Non-pigmented ciliary epithelial cell (primary cell): Measurements from ENCODE around the gene FLYWCH1.
"Not testable (repeated sequence)": the region's sequence is repeated elsewhere in the genome, so short reads cannot be mapped to it uniquely, and the experiment has no call there.

Experiments used
- DNase-seq: peaks from one replicate; pipeline ENCODE4 v3.0.0-alpha.2; 2010; ENCODE audit warnings: low read depth

Gene FLYWCH1

DNA sequence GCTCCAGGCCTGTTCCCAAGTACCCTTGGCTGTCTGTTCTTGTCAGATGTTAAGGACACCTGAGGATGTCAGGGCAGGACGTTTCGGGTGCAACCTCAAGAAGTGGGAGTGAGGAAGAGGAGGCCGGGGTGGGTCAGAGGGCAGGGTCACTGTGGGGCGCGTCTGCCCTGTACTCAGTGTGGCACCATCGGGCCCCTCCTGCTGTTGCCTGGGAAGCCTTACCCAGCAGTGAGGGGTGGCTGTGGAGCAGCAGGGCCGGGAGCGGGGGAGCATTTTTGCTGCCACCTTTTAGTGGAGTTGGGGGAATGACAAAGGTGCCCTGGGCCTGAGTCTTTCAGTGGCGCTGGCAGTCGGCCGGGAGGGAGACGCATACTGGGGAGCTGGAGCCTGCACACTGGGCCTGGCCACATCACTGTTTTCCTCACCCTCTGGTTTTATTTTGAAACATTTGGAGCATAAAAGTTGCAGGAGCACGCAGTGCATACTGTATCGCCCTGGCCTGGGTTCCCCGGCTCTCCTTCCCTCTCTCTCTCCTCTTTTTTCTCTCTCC is 11.1 kb upstream of the FLYWCH1 start:
- DNase-seq: no peak

DNA sequence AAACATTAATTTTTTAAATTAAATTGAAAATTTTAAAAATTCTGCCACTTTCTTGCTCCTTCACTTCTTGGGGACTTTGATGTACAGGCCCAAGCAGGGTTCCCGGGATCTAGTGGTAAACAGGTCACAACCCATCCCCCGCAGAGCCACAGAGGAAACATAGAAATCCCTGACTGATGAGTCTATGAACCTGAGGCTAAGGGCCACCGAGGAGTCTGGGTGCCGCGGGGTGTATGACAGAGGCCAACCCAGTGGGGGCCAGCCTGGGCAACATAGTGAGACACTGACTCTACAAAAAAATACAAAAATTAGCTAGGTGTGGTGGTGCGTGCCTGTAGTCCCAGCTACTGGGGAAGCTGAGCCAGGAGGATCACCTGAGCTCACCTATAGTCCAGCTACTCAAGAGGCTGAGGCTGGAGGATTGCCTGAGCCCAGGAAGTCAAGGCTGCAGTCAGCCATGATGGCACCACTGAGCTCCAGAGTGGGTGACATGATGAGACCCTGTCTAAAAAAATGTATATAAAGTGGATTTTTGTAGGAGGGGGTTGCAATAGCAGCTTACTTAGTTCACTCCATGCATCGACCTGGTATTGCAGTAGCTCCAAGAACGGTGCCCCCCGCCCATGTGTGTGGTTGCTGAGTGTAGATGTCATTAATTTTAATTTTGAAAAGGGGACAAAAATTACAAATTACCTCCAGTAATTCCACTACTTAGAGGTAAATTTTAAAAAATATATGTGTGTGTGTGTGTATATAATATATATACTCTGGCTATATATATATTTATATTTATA is 9.2 kb upstream of the FLYWCH1 start:
- DNase-seq: no peak

DNA sequence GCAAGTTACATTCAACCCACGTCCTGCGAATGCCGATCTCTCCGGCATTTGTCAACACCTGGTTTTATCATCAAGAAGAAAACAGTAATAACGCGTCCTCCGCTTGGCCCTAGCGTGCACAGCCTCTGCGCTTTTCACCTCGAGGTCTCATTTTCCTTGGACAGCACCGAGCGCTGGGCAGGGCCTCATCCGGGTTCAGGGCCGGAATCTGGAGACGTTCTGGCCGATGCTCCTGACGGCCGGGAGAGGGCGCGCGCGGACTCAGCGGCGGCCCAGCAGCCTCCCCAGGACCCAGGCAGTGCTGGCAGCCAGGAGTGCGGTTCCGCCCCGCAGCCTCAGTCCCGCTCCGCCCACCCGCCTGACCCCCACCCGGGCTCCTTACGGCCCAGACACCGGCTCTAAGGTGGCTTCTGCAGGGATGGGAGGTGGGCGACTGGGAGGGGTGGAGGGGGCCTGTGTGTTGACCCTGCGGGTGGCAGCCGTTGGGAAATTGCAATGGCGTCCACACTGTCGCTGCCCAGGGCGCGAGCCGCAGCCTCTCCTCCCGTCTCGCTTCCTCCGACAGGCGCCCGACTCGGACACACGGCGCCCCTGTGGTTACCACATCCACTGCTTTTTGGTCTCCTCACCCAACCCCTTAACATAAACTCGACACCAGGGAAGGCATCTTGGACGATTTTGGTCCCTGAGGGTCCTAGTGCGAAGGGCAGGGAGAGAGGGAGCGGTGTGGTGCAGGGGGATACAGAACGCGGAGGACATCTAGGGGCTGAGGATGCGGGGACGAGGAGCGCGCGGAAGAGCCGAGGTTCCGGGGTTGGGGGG is 7.4 kb upstream of the FLYWCH1 start:
- no peak for DNase-seq

DNA sequence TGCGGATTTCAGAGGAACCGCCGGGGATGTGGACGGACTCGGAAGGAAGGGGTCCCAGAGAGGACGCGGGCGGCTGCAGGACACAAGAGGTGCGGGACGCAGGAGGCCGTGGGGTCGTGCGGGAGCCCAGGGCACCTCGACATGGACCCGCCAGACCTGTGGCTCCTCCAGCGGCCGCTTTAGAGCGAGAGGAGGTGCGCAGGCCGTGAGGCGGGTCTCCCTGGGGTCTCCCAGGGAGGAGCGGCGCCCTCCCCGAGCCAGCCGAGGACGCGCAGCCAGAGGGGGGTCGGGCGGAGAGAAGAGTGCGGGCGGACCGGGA is 6.8 kb upstream of the FLYWCH1 start:
- DNase-seq: no peak

DNA sequence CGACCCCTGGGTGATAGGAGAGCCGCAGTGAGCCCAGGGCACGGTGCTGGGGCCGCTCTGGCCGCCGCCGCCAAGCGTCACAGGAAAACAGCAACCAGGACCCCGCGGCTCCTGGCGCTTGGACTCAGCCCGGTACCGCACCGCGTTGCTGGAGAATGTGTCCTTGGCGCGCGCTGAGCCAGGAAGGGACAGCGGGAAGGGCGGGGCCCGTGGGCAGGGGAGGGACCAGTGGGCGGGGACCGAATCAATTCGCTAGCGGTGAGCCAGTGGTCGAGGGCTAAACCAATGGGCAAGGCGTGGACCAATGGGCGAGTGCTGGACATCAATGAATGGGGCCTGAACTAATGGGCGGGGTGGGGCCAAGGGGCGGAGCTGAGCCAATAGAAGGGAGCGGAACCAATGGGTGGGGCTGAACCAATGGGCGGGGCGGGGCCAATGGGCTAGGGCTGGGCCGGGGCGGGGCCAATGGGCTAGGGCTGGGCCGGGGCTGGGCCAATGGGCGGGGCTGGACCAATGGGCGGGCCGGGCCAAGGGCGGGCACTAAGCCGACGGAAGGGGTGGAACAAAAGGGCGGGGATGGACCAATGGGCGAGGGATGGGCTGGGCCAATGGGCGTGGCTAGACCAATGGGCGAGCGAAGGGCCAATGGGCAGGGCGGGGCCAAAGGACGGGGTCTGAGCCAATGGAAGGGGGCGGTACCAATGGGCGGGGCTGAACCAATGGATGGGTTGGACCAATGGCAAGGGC is 6.3 kb upstream of the FLYWCH1 start:
- peak; percentile 98 for DNase-seq

DNA sequence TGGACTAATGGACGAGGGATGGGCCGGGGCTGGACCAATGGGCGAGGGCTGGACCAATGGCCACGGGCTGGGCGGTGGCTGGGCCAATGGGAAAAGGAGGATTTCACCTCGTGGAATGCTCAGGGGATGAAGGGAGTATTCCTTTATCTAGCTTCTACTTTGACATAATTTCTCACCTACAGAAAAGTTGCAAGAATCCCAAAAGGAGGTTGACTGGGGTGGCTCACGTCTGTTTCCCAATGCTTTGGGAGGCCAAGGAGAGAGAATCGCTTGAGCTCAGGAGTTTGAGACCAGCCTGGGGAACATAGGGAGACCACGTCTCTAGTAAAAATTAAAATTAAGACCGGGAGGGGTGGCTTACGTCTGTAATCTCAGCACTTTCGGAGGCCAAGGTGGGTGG is 5.7 kb upstream of the FLYWCH1 start:
- DNase-seq: no peak

DNA sequence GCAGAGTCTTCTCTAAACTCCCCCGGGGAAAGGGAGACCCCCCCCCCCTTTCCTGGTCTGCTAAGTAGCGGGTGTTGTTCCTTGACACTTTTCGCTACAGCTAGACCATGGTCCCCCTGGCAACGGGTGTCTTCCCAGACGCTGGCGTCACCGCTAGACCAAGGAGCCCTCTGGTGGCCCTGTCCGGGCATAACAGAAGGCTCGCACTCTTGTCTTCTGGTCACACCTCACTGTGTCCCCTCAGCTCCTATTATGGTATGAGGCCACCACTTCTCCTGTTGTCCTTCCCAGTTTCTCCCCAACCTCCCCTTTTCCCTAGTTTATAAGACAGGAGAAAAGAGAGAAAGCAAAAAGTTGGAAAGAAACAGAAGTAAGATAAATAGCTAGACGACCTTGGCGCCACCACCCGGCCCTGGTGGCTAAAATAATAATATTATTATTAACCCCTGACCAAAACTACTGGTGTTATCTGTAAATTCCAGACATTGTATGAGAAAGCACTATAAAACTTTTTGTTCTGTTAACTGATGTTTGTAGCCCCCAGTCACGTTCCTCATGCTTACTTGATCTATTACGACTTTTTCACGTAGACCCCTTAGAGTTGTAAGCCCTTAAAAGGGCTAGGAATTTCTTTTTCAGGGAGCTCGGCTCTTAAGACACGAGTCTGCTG is 4.5 kb upstream of the FLYWCH1 start:
- DNase-seq: not testable (repeated sequence)

DNA sequence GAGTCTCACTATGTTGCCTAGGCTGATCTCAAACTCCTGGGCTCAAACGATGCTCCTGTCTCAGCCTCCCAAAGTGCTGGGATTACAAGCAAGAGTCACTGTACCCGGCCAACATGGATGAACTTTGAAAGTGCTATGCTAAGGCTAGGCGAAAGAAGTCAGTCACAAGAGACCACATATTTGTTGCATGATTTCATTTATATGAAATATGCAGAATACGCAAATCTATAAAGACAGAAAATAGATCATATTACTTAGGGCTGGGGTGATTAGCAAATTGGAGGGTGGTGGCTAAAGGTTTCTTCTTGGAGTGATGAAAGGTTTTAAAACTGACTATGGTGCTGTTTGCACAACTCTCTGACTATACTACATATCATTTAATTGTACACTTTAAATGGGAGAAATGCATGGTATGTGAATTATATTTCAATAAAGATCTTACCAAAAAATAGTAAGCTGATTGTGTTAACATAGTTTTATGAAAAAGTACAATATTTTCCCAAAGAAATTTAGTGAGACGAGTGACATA is 1.2 kb upstream of the FLYWCH1 start:
- DNase-seq: no peak

DNA sequence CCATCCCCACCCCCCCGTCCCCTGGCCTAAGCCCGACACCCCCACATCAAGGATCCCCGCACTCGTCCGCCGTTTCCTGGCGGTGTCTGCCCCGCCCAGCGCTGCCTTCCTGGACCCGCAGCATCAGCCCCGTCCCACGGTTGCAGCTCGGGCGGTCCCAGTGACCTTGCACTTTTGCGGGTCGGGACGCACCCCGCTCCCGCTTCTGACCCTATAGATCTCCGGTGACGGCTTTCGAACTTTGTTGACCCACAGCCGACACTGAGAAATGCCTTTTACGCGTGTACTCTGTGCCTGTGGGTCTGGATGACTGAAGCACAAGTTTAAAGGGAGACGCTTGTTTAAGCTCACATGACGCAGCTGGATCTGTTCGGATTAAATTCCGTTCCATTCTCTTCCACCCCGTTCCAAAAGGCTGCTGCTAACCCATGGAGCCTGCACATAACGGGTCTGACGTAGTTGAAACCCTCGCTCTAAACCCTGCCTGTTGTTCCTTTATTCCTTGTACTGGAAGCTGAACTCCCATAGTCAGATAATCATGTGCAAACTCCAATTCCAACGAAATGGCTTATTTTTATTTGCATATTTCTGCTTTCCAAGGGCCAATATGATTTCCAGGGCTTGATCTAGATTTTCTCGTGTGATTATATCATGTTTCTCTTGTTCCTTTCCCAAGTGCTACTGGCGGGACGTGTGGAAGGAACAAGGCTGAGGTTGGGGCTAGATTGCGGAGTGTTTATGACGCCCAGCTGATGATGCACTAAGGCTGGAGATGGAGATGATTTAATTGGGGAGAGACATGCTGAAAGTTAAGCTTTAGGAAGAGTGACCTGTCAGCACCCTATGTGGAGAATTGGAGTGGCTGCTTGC is 834 bp downstream of the FLYWCH1 start:
- no peak for DNase-seq

DNA sequence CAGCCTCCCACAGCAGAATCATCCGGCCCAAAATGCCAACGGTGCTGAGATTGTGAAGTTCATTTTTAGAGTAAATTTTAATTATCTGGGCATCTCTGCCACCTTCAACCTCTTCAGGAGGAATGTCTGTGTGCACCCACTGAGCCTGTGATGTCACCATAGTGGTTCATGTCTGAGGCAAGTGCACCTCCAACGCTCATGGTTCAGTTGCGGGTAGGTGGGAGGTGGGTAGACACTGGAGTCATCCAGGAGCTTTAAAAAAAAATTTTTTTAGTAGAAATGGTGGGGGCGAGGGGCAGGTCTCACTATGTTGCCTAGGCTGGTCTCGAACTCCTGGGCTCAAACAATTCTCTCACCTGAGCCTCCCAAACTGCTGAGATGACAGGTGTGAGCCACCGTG is 1.9 kb downstream of the FLYWCH1 start:
- DNase-seq: no peak

DNA sequence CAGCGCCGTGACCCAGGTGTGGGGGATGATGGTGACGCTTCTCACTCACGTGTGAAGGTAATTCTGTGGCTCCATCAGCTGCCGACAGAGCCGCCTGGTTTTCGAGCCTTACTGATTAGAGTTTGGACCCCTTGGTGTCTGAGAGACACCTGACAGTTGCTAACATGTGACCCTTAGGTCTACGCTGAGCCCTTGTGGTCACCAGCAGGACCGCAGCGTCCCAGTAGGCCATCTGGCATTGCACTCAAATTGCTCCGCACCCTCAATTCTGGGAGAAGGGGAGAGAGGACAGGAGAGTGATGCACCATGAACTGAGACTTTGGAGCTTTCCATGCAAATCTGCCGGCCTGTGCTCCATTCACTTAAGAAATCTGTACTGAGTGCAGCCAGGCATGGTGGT is 2.5 kb downstream of the FLYWCH1 start:
- no peak for DNase-seq

DNA sequence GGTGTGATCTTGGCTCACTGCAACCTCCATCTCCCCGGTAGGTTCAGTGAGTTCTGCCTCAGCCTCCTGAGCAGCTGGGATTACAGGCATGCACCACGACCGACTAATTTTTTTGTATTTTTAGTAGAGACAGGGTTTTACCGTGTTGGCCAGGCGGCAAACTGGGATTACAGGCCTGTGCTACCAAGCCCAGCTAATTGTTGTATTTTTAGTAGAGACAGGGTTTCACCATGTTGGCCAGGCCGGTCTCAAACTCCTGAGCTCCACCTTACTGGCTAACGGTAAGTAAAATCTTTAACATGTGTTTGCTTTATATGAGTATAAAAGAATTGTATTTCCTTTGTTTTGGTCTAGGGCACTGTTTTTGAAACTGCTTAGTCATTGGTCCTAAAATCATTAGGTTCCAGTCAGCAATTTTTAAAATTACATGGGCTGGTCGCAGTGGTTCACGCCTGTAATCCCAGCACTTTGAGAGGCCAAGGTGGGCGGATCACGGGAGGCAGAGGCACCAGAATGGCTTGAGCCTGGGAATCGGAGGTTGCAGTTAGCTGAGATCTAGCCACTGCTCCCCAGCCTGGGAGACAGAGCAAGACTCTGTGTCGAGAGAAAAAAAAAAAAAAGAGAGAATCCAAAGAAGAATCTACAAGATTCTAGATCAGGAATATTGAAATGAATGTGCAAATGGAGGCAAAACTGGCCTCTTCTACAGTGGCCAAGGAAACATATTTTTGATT is 3.6 kb downstream of the FLYWCH1 start:
- no peak for DNase-seq

DNA sequence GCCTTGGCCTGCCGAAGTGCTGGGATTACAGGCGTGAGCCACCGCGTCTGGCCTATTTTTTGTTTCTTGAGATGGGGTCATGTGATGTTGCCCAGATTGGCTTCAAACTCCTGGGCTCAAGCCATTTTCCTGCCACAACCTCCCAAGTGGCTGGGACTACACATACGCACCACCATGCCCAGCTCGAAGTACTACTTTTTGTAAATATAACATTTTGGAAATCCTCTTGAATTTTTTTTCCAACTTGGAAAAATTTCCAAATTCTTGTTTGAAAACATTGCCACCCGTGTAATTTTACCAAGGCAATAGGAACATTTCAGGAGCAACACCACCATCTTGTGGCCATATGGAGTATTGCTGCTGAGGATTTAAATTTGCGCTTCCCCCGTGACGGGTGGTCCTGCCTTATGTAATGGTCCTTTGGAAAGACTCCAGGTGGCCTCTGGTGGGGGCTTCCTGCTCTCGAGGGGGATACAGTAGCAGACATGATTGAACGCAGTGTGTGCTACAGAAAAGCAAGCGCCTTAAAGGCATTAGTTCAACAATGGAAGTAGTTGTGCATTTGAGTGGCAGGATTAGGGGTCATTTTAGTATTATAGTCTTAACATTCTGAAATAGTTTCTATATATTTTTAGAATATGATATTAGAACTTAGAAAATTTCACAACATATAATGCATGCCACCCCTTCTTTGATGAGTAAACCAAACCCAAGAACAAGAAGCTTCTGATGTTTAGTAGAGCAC is 8.0 kb downstream of the FLYWCH1 start:
- no peak for DNase-seq

DNA sequence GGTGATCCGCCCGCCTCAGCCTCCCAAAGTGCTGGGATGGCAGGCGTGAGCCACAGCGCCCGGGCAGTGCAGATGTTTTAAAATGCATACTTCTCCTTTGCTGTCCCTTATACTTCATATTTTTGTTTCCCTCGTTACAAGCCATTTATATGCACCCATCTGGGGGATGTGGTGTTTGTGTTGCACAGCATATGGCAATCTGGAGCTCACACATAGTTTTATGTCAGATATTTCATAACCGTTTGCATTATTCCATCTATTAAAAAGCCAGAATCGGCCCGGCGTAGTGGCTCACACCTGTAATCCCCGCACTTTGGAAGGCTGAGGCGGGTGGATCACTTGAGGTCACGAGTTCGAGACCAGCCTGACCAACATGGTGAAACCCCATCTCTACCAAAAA is 11.8 kb downstream of the FLYWCH1 start:
- no peak for DNase-seq

DNA sequence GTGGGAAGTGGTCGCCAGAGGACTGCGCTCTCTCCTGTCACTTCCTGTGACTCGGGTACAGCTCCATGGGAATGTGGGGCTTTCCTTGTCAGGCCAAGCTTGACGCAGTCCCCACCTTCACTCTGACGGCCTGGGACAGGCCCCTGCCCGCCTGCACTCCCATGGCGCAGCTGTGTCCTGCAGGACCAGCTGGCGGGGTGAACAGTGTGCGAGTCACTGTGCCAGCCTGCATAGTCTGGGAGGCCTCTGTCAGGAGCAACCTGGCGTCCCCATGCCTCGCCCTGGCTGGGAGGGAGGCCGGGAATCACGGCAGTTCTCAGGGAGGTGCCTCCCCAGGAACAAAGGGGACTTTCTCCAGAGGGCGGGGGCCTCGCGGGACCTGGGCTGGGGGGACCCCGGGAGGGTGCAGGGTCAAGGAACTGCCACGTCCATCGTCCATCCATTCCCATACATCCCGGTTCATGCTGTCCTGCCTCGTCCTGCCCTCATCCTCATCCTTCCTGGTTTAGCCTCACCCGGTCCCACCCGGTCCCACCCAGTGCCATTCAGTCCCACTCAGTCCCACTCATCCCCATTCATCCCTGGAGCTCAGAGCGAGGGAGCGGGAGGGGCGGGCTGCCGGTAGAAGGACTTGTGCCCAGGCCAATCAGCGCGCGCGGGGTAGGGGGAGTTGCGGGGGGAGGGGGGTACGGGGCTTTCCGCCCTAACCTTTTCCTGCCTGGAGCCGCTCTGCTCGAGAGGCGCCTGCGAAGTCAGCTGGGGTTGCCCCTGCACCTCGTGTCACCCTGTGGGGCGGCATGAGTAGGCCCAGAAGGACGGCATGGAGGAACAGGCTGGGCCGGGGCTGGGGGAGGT is 13.4 kb downstream of the FLYWCH1 start:
- no peak for DNase-seq

DNA sequence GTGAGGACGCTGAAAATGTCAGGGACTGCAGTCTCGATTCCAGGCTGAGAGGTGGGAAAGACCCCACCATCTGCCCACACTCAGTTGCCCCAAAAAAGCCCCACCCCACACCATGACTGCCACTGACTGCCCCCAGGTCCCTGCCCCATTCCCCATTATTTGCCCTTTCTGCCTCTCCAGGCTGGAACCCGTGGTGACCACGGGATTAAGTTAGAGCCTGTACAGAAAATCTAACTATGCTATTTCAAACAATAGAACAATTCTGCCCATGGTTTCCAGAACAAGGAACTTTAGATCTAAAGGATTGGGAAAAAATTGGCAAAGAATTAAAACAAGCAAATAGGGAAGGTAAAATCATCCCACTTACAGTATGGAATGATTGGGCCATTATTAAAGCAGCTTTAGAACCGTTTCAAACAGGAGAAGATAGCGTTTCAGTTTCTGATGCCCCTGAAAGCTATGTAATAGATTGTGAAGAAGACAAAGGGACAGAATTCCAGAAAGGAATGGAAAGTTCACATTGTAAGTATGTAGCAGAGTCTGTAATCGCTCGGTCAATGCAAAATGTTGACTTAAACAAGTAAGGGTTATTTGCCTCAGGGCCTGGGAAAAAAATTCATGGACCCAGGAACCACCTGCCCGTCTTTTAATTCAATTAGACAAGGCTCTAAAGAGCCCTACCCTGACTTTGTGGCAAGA is 14.4 kb downstream of the FLYWCH1 start:
- DNase-seq: no peak

DNA sequence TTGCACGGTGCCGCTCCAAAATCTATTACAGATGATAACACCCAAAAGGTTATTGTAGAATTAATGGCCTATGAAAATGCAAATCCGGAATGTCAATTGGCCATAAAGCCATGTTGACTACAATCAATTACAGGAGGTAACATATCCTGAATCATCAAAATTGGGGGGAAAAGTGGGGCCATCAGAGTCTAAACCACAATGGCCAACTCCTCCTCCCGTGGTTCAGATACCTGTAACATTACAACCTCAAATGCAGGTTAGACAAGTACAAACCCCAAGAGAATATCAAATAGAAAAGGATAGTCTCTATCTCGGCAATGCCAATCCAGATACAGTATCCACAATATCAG is 14.9 kb downstream of the FLYWCH1 start:
- no peak for DNase-seq
